IMR-90 (cell line): ENCODE data around the gene CDC14A. TPM values are rescaled to one million over a fixed set of nuclear protein-coding genes. Genes with fewer than 3 reads are reported as not detected.

ENCODE experiments used
- ATAC-seq: fragments of 200-7000 bp; cut with Tn5 transposase; 2 replicates; pipeline ENCODE4 v1.9.1; 2020; ENCODE audit warnings: low read depth, mild to moderate bottlenecking, moderate library complexity
- BruUV-seq: library from RNA; stranded (reverse); fragments of 400-500 nt; replicated peaks from 2 replicates; lab custom pipeline; 2021; lab: Mats Ljungman, UMichigan
- CTCF ChIA-PET: fragments of 300-600 bp; formaldehyde crosslinking; extraction: SDS; loops from one replicate; lab custom pipeline; 2021; ENCODE audit warnings: antibody characterized with exemption; lab: Yijun Ruan, JAX
- POLR2A ChIA-PET: fragments of 300-600 bp; sonication (Branson Sonifier 250); formaldehyde crosslinking; loops from one replicate; lab custom pipeline; 2022; ENCODE audit warnings: antibody characterized with exemption; ENCODE audit not compliant: unreplicated experiment; lab: Charles Lee
- DNase-seq: peaks from one replicate; pipeline ENCODE4 v3.0.0; 2013
- H2AFZ ChIP-seq: replicated peaks from 2 replicates; pipeline ENCODE3; 2013; ENCODE audit warnings: low read length, mild to moderate bottlenecking; ENCODE audit not compliant: poor library complexity
- H2AK5ac ChIP-seq: 2 replicates; pipeline ENCODE4 v1.6.1; 2013; ENCODE audit warnings: low read depth, low read length, inconsistent platforms
- H2AK9ac ChIP-seq: replicated peaks from 2 replicates; pipeline ENCODE3; 2013; ENCODE audit warnings: mild to moderate bottlenecking, low read depth, low read length, moderate library complexity; ENCODE audit not compliant: poor library complexity
- H2BK120ac ChIP-seq: 2 replicates; pipeline ENCODE4 v1.6.1; 2013; ENCODE audit warnings: low read depth, low read length, inconsistent platforms
- H2BK15ac ChIP-seq: 3 replicates; pipeline ENCODE4 v1.6.1; 2013; ENCODE audit warnings: low read depth, low read length, inconsistent platforms
- H2BK20ac ChIP-seq: 2 replicates; pipeline ENCODE4 v1.6.1; 2013; ENCODE audit warnings: low read depth, mild to moderate bottlenecking, inconsistent platforms, low read length, moderate library complexity
- H2BK5ac ChIP-seq: 2 replicates; pipeline ENCODE4 v1.6.1; 2013; ENCODE audit warnings: mild to moderate bottlenecking, low read depth, low read length, inconsistent platforms; ENCODE audit not compliant: poor library complexity, severe bottlenecking
- H3K14ac ChIP-seq: replicated peaks from 2 replicates; pipeline ENCODE4 v1.6.1; 2013; ENCODE audit warnings: low read depth, low read length, inconsistent platforms
- H3K18ac ChIP-seq: 2 replicates; pipeline ENCODE4 v1.6.1; 2013; ENCODE audit warnings: low read depth, low read length, control low read depth
- H3K23ac ChIP-seq: 2 replicates; pipeline ENCODE4 v1.6.1; 2013; ENCODE audit warnings: low read depth, low read length, inconsistent platforms
- H3K27ac ChIP-seq: 2 replicates; pipeline ENCODE4 v1.5.1; 2013; ENCODE audit warnings: mild to moderate bottlenecking, control low read depth, low read length; ENCODE audit not compliant: insufficient read depth
- H3K27me3 ChIP-seq: 2 replicates; pipeline ENCODE4 v1.6.1; 2013; ENCODE audit warnings: low read length; ENCODE audit not compliant: control insufficient read depth, insufficient read depth
- H3K36me3 ChIP-seq: 2 replicates; pipeline ENCODE4 v1.6.1; 2013; ENCODE audit warnings: low read length, mixed read lengths; ENCODE audit not compliant: control insufficient read depth, insufficient read depth
- H3K4ac ChIP-seq: 2 replicates; pipeline ENCODE4 v1.6.1; 2013; ENCODE audit warnings: low read depth, low read length, inconsistent platforms
- H3K4me1 ChIP-seq: 2 replicates; pipeline ENCODE4 v1.6.1; 2013; ENCODE audit warnings: low read length, mixed read lengths; ENCODE audit not compliant: control insufficient read depth, insufficient read depth
- H3K4me2 ChIP-seq: 2 replicates; pipeline ENCODE4 v1.6.1; 2013; ENCODE audit warnings: low read depth, mild to moderate bottlenecking, control low read depth, low read length, moderate library complexity
- H3K4me3 ChIP-seq: 2 replicates; pipeline ENCODE4 v1.5.1; 2013; ENCODE audit warnings: low read depth, mild to moderate bottlenecking, control low read depth, low read length, moderate library complexity; ENCODE audit not compliant: insufficient read depth
- H3K56ac ChIP-seq: 2 replicates; pipeline ENCODE4 v1.6.1; 2013; ENCODE audit warnings: low read length, inconsistent platforms; ENCODE audit not compliant: insufficient read depth; ENCODE audit errors: extremely low read depth
- H3K79me1 ChIP-seq, 2 experiments: 2 replicates each; pipeline ENCODE4 v1.6.1; 2013; ENCODE audit warnings: low read length in 2 of 2, inconsistent platforms in 1 of 2, low read depth in 1 of 2
- H3K9ac ChIP-seq: 2 replicates; pipeline ENCODE4 v1.6.1; 2013; ENCODE audit warnings: low read depth, low read length, control low read depth
- H3K9me1 ChIP-seq: 2 replicates; pipeline ENCODE4 v1.6.1; 2013; ENCODE audit warnings: low read length, inconsistent platforms; ENCODE audit not compliant: insufficient read depth
- H3K9me3 ChIP-seq: 2 replicates; pipeline ENCODE4 v1.6.1; 2013; ENCODE audit warnings: low read length; ENCODE audit not compliant: control insufficient read depth, insufficient read depth
- H4K20me1 ChIP-seq: 2 replicates; pipeline ENCODE4 v1.6.1; 2013; ENCODE audit warnings: low read length, inconsistent platforms; ENCODE audit not compliant: insufficient read depth
- H4K5ac ChIP-seq: 2 replicates; pipeline ENCODE4 v1.6.1; 2013; ENCODE audit warnings: mild to moderate bottlenecking, low read depth, low read length, control low read depth
- H4K8ac ChIP-seq, 2 experiments: 2 replicates each; pipeline ENCODE4 v1.6.1; 2013; ENCODE audit warnings: low read depth in 2 of 2, low read length in 2 of 2, control low read depth in 1 of 2, inconsistent platforms in 1 of 2
- H4K91ac ChIP-seq: 2 replicates; pipeline ENCODE4 v1.6.1; 2013; ENCODE audit warnings: low read depth, low read length, inconsistent platforms; ENCODE audit not compliant: insufficient read depth
- ELK1 ChIP-seq: fragments of 150-350 bp; IDR thresholded peaks from 2 replicates; pipeline ENCODE4 v1.6.1; 2016; ENCODE audit warnings: low read depth, mild to moderate bottlenecking, low read length, moderate library complexity, borderline replicate concordance
- MAZ ChIP-seq: IDR thresholded peaks from 2 replicates; pipeline ENCODE4 v1.6.1; 2012; ENCODE audit warnings: low read depth, mild to moderate bottlenecking, low read length, improper control_type of control experiment, moderate library complexity, borderline replicate concordance
- NFE2L2 ChIP-seq: fragments of 150-350 bp; IDR thresholded peaks from 2 replicates; pipeline ENCODE4 v1.6.1; 2016; ENCODE audit warnings: low read depth, mild to moderate bottlenecking, low read length
- WGBS, 2 experiments: methylation state at CpG; one replicate each; pipeline versions ENCODE4 v1.1.5 to v1.1.7; 2013; ENCODE audit warnings: missing lambda C conversion rate in 2 of 2; ENCODE audit not compliant: insufficient read length in 1 of 2; ENCODE audit errors: extremely low coverage in 2 of 2; 5-methylcytosine and 5-hydroxymethylcytosine counted together
- dilution Hi-C: fragments of 300-500 bp; cut with HindIII; formaldehyde crosslinking; loops from one replicate; pipeline ENCODE4 v1.14.3; 2018; ENCODE audit warnings: low sequenced_read_pairs; ENCODE audit not compliant: unreplicated experiment
- in situ Hi-C: fragments of 300-500 bp; cut with MboI; formaldehyde crosslinking; loops from 3 replicates; pipeline ENCODE4 v1.14.3; 2019; ENCODE audit warnings: low sequenced_read_pairs, inconsistent platforms, mixed read lengths
- intact Hi-C: fragments of 100-400 bp; cut with micrococcal nuclease; formaldehyde crosslinking; loops from 2 replicates; pipeline ENCODE4 v1.10.0; 2022
- polyA plus RNA-seq, 3 experiments: library from polyadenylated mRNA; depleted of rRNA; stranded (reverse); fragments of >200 nt; gene quantifications; 2 replicates each; pipeline ENCODE4 v1.2.3, GENCODE V29; 2012; ENCODE audit warnings: low replicate concordance in 1 of 3
- total RNA-seq: library from RNA; depleted of rRNA; stranded (reverse); fragments of >200 nt; gene quantifications from 2 replicates; pipeline ENCODE4 v1.2.3, GENCODE V29; 2012

CDC14A gene
- total and polyA plus RNA-seq, 2 of the 4 experiments (the other 2 are of a cell fraction), result 1.7 to 3.0 TPM

GRCh38 chr1:100511058-100511457, 158.8 kb downstream of the CDC14A start:
- POLR2A ChIA-PET, result no interaction called here
- Histone ChIP-seq H3K56ac (no peak overlapping the region), H2BK120ac (no peak overlapping the region), H3K27ac (no peak overlapping the region), H4K91ac (no peak overlapping the region), H4K5ac (no peak overlapping the region), H4K8ac (no peak overlapping the region), H3K18ac (no peak overlapping the region), H3K4me1 (peaks cover 2% of the 10 kb centered on the region), H3K9me3 (no peaks in the 10 kb centered on the region), H2BK5ac (no peak overlapping the region), H2AK5ac (no peak overlapping the region), H3K36me3 (peaks cover 4% of the 10 kb centered on the region; the same call in 1 of the 2 replicates), H3K4me3 (no peak overlapping the region), H3K23ac (no peak overlapping the region), H3K9ac (no peak overlapping the region), H2BK15ac (no peak overlapping the region), H3K14ac (no peak overlapping the region), H4K20me1 (no peaks in the 10 kb centered on the region), H3K79me1 (no peaks in the 10 kb centered on the region), H3K27me3 (no peaks in the 10 kb centered on the region), H2BK20ac (no peak overlapping the region), H2AK9ac (no peak overlapping the region), H3K4me2 (no peak overlapping the region), H3K4ac (no peak overlapping the region), H3K9me1 (no peaks in the 10 kb centered on the region; the same call in 1 of the 2 replicates), H2AFZ (no peak overlapping the region)
- in situ Hi-C loops, result no loop called here
- TF ChIP-seq ELK1 (no peak), MAZ (no peak), NFE2L2 (no peak)
- intact Hi-C loops, result no loop called here
- CTCF ChIA-PET, result no interaction called here
- DNase-seq (no peak), ATAC-seq (no peak)
- BruUV-seq, result no TSS peak
- dilution Hi-C loops, result no loop called here
- WGBS, 2 experiments, result 100% methylated on average over 2 of the region's 4 CpGs; no CpG with 5 or more reads in 1 of the 2 experiments
